Jurkat, Clone E6-1 (cell line): Measurements from ENCODE around the gene SLC2A6.

ENCODE experiments used
- DNase-seq: peaks from one replicate; pipeline ENCODE4 v3.0.0-alpha.2; 2011; ENCODE audit warnings: low read depth, low spot score
- H3K4me3 ChIP-seq: 2 replicates; pipeline ENCODE4 v1.5.1; 2011; ENCODE audit warnings: mild to moderate bottlenecking, low read length, control low read depth, moderate library complexity

SLC2A6 gene

GRCh38 chr9:133516961-133517350 lies 38.1 kb upstream of the SLC2A6 start:
- H3K4me3 ChIP-seq: no peak overlapping the region
- no peak for DNase-seq

- H3K4me3 ChIP-seq: no peak overlapping the region
- no peak for DNase-seq
These were observed 37.5 kb upstream of the SLC2A6 start for GRCh38 chr9:133516256-133516960.

GRCh38 chr9:133515615-133516255 lies 36.8 kb upstream of the SLC2A6 start:
- no peak overlapping the region for H3K4me3 ChIP-seq
- DNase-seq: no peak

- no peak overlapping the region for H3K4me3 ChIP-seq
- DNase-seq: no peak
These were observed 36.3 kb upstream of the SLC2A6 start for GRCh38 chr9:133515240-133515610.

GRCh38 chr9:133514460-133515239 lies 35.8 kb upstream of the SLC2A6 start:
- DNase-seq: no peak
- no peak overlapping the region for H3K4me3 ChIP-seq

GRCh38 chr9:133513214-133514100 lies 34.6 kb upstream of the SLC2A6 start:
- no peak for DNase-seq
- no peak overlapping the region for H3K4me3 ChIP-seq

- no peak for DNase-seq
- H3K4me3 ChIP-seq: no peak overlapping the region
These were observed 33.6 kb upstream of the SLC2A6 start for GRCh38 chr9:133512253-133513213.

- H3K4me3 ChIP-seq: no peak overlapping the region
- no peak for DNase-seq
These were observed 32.7 kb upstream of the SLC2A6 start for GRCh38 chr9:133511607-133512006.

- no peak for DNase-seq
- no peak overlapping the region for H3K4me3 ChIP-seq
These were observed 32.1 kb upstream of the SLC2A6 start for GRCh38 chr9:133510926-133511505.

- DNase-seq: peak; percentile 40
- H3K4me3 ChIP-seq: no peak overlapping the region
These were observed 30.5 kb upstream of the SLC2A6 start for GRCh38 chr9:133509179-133510083.

GRCh38 chr9:133508046-133508445 lies 29.1 kb upstream of the SLC2A6 start:
- no peak for DNase-seq
- no peak overlapping the region for H3K4me3 ChIP-seq

GRCh38 chr9:133507246-133507965 lies 28.5 kb upstream of the SLC2A6 start:
- no peak overlapping the region for H3K4me3 ChIP-seq
- DNase-seq: no peak

- H3K4me3 ChIP-seq: no peak overlapping the region
- no peak for DNase-seq
These were observed 27.7 kb upstream of the SLC2A6 start for GRCh38 chr9:133506653-133507038.

GRCh38 chr9:133505901-133506652 lies 27.2 kb upstream of the SLC2A6 start:
- H3K4me3 ChIP-seq: no peak overlapping the region
- DNase-seq: no peak

- DNase-seq: no peak
These were observed 26.4 kb upstream of the SLC2A6 start for GRCh38 chr9:133505186-133505830.

More at GRCh38 chr9:133505186-133505830, 26.4 kb upstream of the SLC2A6 start:
- H3K4me3 ChIP-seq: no peak overlapping the region
